Measurements from ENCODE around the gene GLT6D1.

GLT6D1 gene

GRCh38 chr9:135591506-135592330 is 47.6 kb downstream of the GLT6D1 start:
- no peak for DNase-seq (ENCODE audit: extremely low read depth, insufficient read length)
- Histone ChIP-seq H3K36me3 (ENCODE audit: control insufficient read depth, insufficient read depth, low read length) (no peaks in the 10 kb centered on the region), H3K4me3 (replicated peaks; ENCODE audit: low read depth, low read length) (no peak overlapping the region), H3K27me3 (replicated peaks; ENCODE audit: control insufficient read depth, insufficient read depth, low read length) (no peaks in the 10 kb centered on the region)
- no peak for TF ChIP-seq CTCF (IDR thresholded peaks at IDR 0.05; ENCODE audit: insufficient read depth, low read length, poor library complexity, severe bottlenecking)

- DNase-seq (ENCODE audit: extremely low read depth, insufficient read length) = no peak
- Histone ChIP-seq H3K4me3 (replicated peaks; ENCODE audit: low read depth, low read length) (no peak overlapping the region), H3K27me3 (replicated peaks; ENCODE audit: control insufficient read depth, insufficient read depth, low read length) (no peaks in the 10 kb centered on the region), H3K36me3 (ENCODE audit: control insufficient read depth, insufficient read depth, low read length) (no peaks in the 10 kb centered on the region)
- TF ChIP-seq CTCF (IDR thresholded peaks at IDR 0.05; ENCODE audit: insufficient read depth, low read length, poor library complexity, severe bottlenecking) = no peak
Measured at GRCh38 chr9:135590486-135591079, 48.8 kb downstream of the GLT6D1 start.

GRCh38 chr9:135589596-135590485 is 49.5 kb downstream of the GLT6D1 start:
- no peak for TF ChIP-seq CTCF (IDR thresholded peaks at IDR 0.05; ENCODE audit: insufficient read depth, low read length, poor library complexity, severe bottlenecking)
- H3K27me3 ChIP-seq (replicated peaks; ENCODE audit: control insufficient read depth, insufficient read depth, low read length) = no peaks in the 10 kb centered on the region
- no peaks in the 10 kb centered on the region for H3K36me3 ChIP-seq (ENCODE audit: control insufficient read depth, insufficient read depth, low read length)
- H3K4me3 ChIP-seq (replicated peaks; ENCODE audit: low read depth, low read length) = no peak overlapping the region
- no peak for DNase-seq (ENCODE audit: extremely low read depth, insufficient read length)

- no peak overlapping the region for H3K4me3 ChIP-seq (replicated peaks; ENCODE audit: low read depth, low read length)
- no peak for TF ChIP-seq CTCF (IDR thresholded peaks at IDR 0.05; ENCODE audit: insufficient read depth, low read length, poor library complexity, severe bottlenecking)
- no peak for DNase-seq (ENCODE audit: extremely low read depth, insufficient read length)
- H3K36me3 ChIP-seq (ENCODE audit: control insufficient read depth, insufficient read depth, low read length) = no peaks in the 10 kb centered on the region
- no peaks in the 10 kb centered on the region for H3K27me3 ChIP-seq (replicated peaks; ENCODE audit: control insufficient read depth, insufficient read depth, low read length)
Measured at GRCh38 chr9:135588886-135589595, 50.3 kb downstream of the GLT6D1 start.

GRCh38 chr9:135588371-135588770 is 51.0 kb downstream of the GLT6D1 start:
- H3K4me3 ChIP-seq (replicated peaks; ENCODE audit: low read depth, low read length) = no peak overlapping the region
- no peaks in the 10 kb centered on the region for H3K36me3 ChIP-seq (ENCODE audit: control insufficient read depth, insufficient read depth, low read length)
- no peak for TF ChIP-seq CTCF (IDR thresholded peaks at IDR 0.05; ENCODE audit: insufficient read depth, low read length, poor library complexity, severe bottlenecking)
- H3K27me3 ChIP-seq (replicated peaks; ENCODE audit: control insufficient read depth, insufficient read depth, low read length) = no peaks in the 10 kb centered on the region
- no peak for DNase-seq (ENCODE audit: extremely low read depth, insufficient read length)

All from GM06990 (cell line).